ENCODE measurements around the gene CCDC197. TPM values are rescaled to one million over a fixed set of nuclear protein-coding genes. Genes with fewer than 3 reads are reported as not detected.
A peak's percentile ranks its signal among the peaks of the same experiment; 100 is the strongest.

The CCDC197 gene
- total and polyA plus RNA-seq, 9 of the 15 experiments (the other 6 are each of a cell fraction or from before 2014, with no cell fraction given), result not detected

DNA sequence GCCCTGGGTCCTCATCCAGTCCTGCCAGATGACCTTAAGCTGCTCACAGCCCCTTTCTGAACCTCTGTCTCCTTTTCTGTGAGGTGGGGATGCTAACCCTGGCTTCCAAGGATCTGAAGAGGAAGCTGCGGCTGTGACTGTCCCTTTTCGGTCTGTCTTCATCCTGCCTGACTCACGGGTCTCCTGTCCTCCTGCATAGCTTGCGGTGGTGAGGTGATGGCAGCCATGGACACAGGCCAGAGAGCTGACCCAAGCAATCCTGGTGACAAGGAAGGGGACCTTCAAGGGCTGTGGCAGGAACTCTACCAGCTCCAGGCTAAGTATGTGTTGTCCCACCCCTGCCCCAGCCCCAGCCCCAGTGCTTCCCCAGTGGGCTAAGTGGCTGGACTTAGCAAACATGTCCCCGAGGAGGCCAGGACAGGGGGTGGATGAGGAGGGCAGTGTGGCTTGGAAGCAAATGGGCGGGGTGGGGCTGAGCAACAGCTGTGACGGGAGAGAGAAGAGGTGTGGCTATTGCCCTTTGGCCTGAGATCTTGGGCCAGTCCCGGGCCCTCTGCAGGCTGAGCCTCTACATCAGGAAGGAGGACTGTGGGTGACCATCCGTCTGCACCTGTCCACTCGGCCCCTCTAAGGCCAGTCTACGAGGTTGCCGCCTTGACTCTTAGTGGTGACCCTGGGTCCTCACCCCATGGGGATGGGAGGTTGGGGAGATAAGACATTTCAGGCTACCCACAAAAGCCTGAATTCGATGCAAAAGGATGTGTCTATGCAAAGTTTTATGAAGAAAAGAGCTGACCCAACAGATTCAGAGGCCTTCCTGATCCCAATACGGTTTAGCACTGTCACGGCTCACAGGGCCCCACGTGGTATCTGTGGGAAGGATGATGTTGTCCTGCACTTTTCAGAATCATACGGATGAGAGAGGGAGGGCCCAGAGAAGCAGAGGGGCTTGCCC, 1.1 kb downstream of the CCDC197 start:
- intact Hi-C loops (cut with micrococcal nuclease) (no loop called here), in situ Hi-C loops (cut with MboI) (no loop called here)
- Histone ChIP-seq H3K4me3 (no peak overlapping the region), H3K27ac (ENCODE audit: extremely low read depth, low read depth, low read length) (no peak overlapping the region), H3K36me3 (ENCODE audit: control insufficient read depth, insufficient read depth, low read length) (no peaks in the 10 kb centered on the region), H3K4me2 (ENCODE audit: insufficient read depth, low read length) (no peak overlapping the region), H3K27me3 (ENCODE audit: control insufficient read depth in 2 of 2, insufficient read depth in 2 of 2, low read length in 2 of 2) (peaks cover 0 to 18% of the 10 kb centered on the region in 2 experiments; a peak in 2 of 5 replicates), H4K20me1 (replicated peaks; ENCODE audit: control insufficient read depth, insufficient read depth, low read length) (0 out of 2 replicates have a peak, but pooled peaks cover 5% of the 10 kb centered on the region), H2AFZ (ENCODE audit: low read depth, low read length) (no peak overlapping the region), H3K4me1 (replicated peaks in 1 of 2; ENCODE audit: control insufficient read depth in 2 of 2, insufficient read depth in 2 of 2, low read length in 2 of 2) (peaks cover 0 to 6% of the 10 kb centered on the region in 2 experiments; a peak in 2 of 5 replicates), H3K9me3 (replicated peaks; ENCODE audit: control insufficient read depth, insufficient read depth, low read depth, low read length) (no peaks in the 10 kb centered on the region), H3K9me1 (ENCODE audit: control insufficient read depth, insufficient read depth, low read length) (no peaks in the 10 kb centered on the region), H3K79me2 (ENCODE audit: control insufficient read depth, insufficient read depth, low read length) (no peaks in the 10 kb centered on the region), H3K9ac (ENCODE audit: insufficient read depth in 1 of 2, low read depth in 2 of 2, low read length in 2 of 2) (no peak overlapping the region)
- 3% methylated on average over 13 of the region's 17 CpGs for WGBS (ENCODE audit: insufficient coverage, low coverage, missing lambda C conversion rate)
- CTCF ChIA-PET (ENCODE audit: low intra/inter-chr PET ratio), result interaction anchor here (0.9 kb wide), 1 partner anchor 58 kb away, joined by 4 read pairs; no protein-coding TSS in a partner anchor
- ATAC-seq, result peak; percentile 50; the same call in 2 of the 3 replicates
- no TSS peak for BruUV-seq (replicated peaks)
- POLR2A ChIA-PET, result no interaction called here
- FAIRE-seq, result no peak
- peak in 2 of 4 experiments; percentile 15 to 19 for DNase-seq (ENCODE audit: extremely low read depth in 1 of 4, low spot score in 3 of 4)
- no peak for TF ChIP-seq DDX20 (tag; IDR thresholded peaks at IDR 0.05; ENCODE audit: low read depth)
- TF ChIP-seq IRF2 (CRISPR knock-in tag; IDR thresholded peaks at IDR 0.05), result no peak
- TF ChIP-seq MTA1 (IDR thresholded peaks at IDR 0.05; ENCODE audit: borderline replicate concordance), result no peak
- no peak for TF ChIP-seq USF2 (CRISPR knock-in tag; IDR thresholded peaks at IDR 0.05)
- TF ChIP-seq MEIS2 (IDR thresholded peaks at IDR 0.05; ENCODE audit: partially characterized antibody), result no peak
- no peak for TF ChIP-seq NCOA1 (IDR thresholded peaks at IDR 0.05; ENCODE audit: low read depth)
- TF ChIP-seq LARP7 (IDR thresholded peaks at IDR 0.05), result no peak
- no peak for TF ChIP-seq SNIP1 (IDR thresholded peaks at IDR 0.05; ENCODE audit: low read depth)
- TF ChIP-seq RERE (CRISPR knock-in tag; IDR thresholded peaks at IDR 0.05; ENCODE audit: borderline replicate concordance), result no peak
- TF ChIP-seq GABPB2 (CRISPR knock-in tag; conservative IDR thresholded peaks at IDR 0.05), result no peak
- no peak for TF ChIP-seq CBX8 (IDR thresholded peaks at IDR 0.05; ENCODE audit: borderline replicate concordance, extremely low read depth, low read depth, low read length, poor library complexity, severe bottlenecking)
- TF ChIP-seq, protein P1, sequence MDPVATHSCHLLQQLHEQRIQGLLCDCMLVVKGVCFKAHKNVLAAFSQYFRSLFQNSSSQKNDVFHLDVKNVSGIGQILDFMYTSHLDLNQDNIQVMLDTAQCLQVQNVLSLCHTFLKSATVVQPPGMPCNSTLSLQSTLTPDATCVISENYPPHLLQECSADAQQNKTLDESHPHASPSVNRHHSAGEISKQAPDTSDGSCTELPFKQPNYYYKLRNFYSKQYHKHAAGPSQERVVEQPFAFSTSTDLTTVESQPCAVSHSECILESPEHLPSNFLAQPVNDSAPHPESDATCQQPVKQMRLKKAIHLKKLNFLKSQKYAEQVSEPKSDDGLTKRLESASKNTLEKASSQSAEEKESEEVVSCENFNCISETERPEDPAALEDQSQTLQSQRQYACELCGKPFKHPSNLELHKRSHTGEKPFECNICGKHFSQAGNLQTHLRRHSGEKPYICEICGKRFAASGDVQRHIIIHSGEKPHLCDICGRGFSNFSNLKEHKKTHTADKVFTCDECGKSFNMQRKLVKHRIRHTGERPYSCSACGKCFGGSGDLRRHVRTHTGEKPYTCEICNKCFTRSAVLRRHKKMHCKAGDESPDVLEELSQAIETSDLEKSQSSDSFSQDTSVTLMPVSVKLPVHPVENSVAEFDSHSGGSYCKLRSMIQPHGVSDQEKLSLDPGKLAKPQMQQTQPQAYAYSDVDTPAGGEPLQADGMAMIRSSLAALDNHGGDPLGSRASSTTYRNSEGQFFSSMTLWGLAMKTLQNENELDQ (CRISPR knock-in tag; IDR thresholded peaks at IDR 0.05; ENCODE audit: borderline replicate concordance), result no peak
